HCT116 (cell line): Measurements from ENCODE around the gene KCTD15. TPM values are rescaled to one million over a fixed set of nuclear protein-coding genes. Genes with fewer than 3 reads are reported as not detected.

Experiments used
- ATAC-seq: fragments of 200-7000 bp; cut with Tn5 transposase; 2 replicates; pipeline ENCODE4 v1.9.1; 2020; ENCODE audit warnings: mild to moderate bottlenecking, moderate library complexity
- BruUV-seq: library from RNA; stranded (reverse); fragments of 400-500 nt; replicated peaks from 2 replicates; lab custom pipeline; 2021; lab: Mats Ljungman, UMichigan
- CTCF ChIA-PET: fragments of 300-600 bp; sonication (Branson Sonifier 250); formaldehyde crosslinking; loops from one replicate; lab custom pipeline; 2021; ENCODE audit warnings: antibody characterized with exemption; lab: Charles Lee
- POLR2A ChIA-PET: fragments of 300-600, 350-600 bp; sonication (Branson Sonifier 250); formaldehyde crosslinking; loops from one replicate; lab custom pipeline; 2021; ENCODE audit warnings: antibody characterized with exemption; lab: Charles Lee
- RAD21 ChIA-PET, 2 experiments: fragments of 300-600 bp; sonication (Branson Sonifier 250); formaldehyde crosslinking; loops; one replicate each; lab custom pipeline; 2023; ENCODE audit warnings: low total read pairs in 2 of 2; ENCODE audit not compliant: uncharacterized antibody in 2 of 2, unreplicated experiment in 2 of 2, low non-redundant PET in 1 of 2; lab: Charles Lee
- DNase-seq: peaks from one replicate; pipeline ENCODE4 v3.0.0-alpha.2; 2010; ENCODE audit warnings: low read depth, low spot score
- H2AFZ ChIP-seq: fragments of 200-600 bp; shearing (Covaris generic), sonication (generic); 2 replicates; pipeline ENCODE4 v1.6.1; 2017; ENCODE audit warnings: low read depth, mixed run types, mixed read lengths, antibody characterized with exemption, low read length; ENCODE audit not compliant: poor library complexity, severe bottlenecking
- H3K27ac ChIP-seq: 2 replicates; pipeline ENCODE4 v1.5.1; 2012; ENCODE audit warnings: low read depth, low read length
- H3K27me3 ChIP-seq: fragments of 200-600 bp; sonication (generic); 2 replicates; pipeline ENCODE4 v1.6.1; 2016; ENCODE audit warnings: mixed run types, low read length, mixed read lengths; ENCODE audit not compliant: insufficient read depth
- H3K36me3 ChIP-seq, 2 experiments: fragments of 200-500 bp in 1 of 2; fragments of 200-600 bp in 1 of 2; sonication (Bioruptor generic) in 1 of 2; sonication (generic) in 1 of 2; 2 replicates each; pipeline versions ENCODE4 v1.5.1 to v1.6.1; 2014 to 2016; ENCODE audit warnings: low read length in 2 of 2, inconsistent platforms in 1 of 2, mixed read lengths in 1 of 2, mixed run types in 1 of 2; ENCODE audit not compliant: insufficient read depth in 2 of 2, control insufficient read depth in 1 of 2
- H3K4me1 ChIP-seq, 2 experiments: fragments of 200-600 bp in 1 of 2; sonication (generic) in 1 of 2; 2 replicates each; pipeline versions ENCODE4 v1.5.1 to v1.6.1; 2012 to 2017; ENCODE audit warnings: low read length in 2 of 2, inconsistent platforms in 1 of 2, mild to moderate bottlenecking in 1 of 2, mixed read lengths in 1 of 2, mixed run types in 1 of 2, moderate library complexity in 1 of 2; ENCODE audit not compliant: insufficient read depth in 2 of 2, control insufficient read depth in 1 of 2
- H3K4me2 ChIP-seq: fragments of 200-600 bp; sonication (generic); 2 replicates; pipeline ENCODE4 v1.6.1; 2017; ENCODE audit warnings: mixed run types, low read length, mixed read lengths
- H3K4me3 ChIP-seq, 2 experiments: fragments of 200-600 bp in 1 of 2; sonication (generic) in 1 of 2; replicated peaks in 1 of 2; 2 replicates each; pipeline ENCODE4 v1.5.1; 2011 to 2016; ENCODE audit warnings: low read length in 2 of 2, control low read depth in 1 of 2, low read depth in 1 of 2, mild to moderate bottlenecking in 1 of 2, mixed read lengths in 1 of 2, mixed run types in 1 of 2
- H3K79me2 ChIP-seq: fragments of 200-600 bp; sonication (generic); 2 replicates; pipeline ENCODE4 v1.6.1; 2017; ENCODE audit warnings: mild to moderate bottlenecking, mixed run types, low read length, moderate library complexity, mixed read lengths; ENCODE audit not compliant: insufficient read depth
- H3K9ac ChIP-seq: fragments of 200-600 bp; sonication (generic); 2 replicates; pipeline ENCODE4 v1.6.1; 2016; ENCODE audit warnings: low read length, mixed read lengths
- H3K9me2 ChIP-seq: fragments of 200-600 bp; sonication (generic), shearing (Covaris generic); 2 replicates; pipeline ENCODE4 v1.6.1; 2017; ENCODE audit warnings: mixed run types, mild to moderate bottlenecking, moderate library complexity; ENCODE audit not compliant: insufficient read depth
- H3K9me3 ChIP-seq, 2 experiments: fragments of 200-500 bp in 1 of 2; fragments of 200-600 bp in 1 of 2; sonication (Bioruptor generic) in 1 of 2; sonication (generic) in 1 of 2; 2 replicates each; pipeline ENCODE4 v1.6.1; 2014 to 2017; ENCODE audit warnings: low read length in 2 of 2, mixed read lengths in 2 of 2, inconsistent platforms in 1 of 2, low read depth in 1 of 2, mild to moderate bottlenecking in 1 of 2, mixed run types in 1 of 2, moderate library complexity in 1 of 2; ENCODE audit not compliant: control insufficient read depth in 1 of 2, insufficient read depth in 1 of 2
- H4K20me1 ChIP-seq: fragments of 200-600 bp; sonication (generic), shearing (Covaris generic); 2 replicates; pipeline ENCODE4 v1.6.1; 2017; ENCODE audit warnings: mixed run types, mild to moderate bottlenecking, moderate library complexity; ENCODE audit not compliant: insufficient read depth
- ATF3 ChIP-seq: IDR thresholded peaks from 2 replicates; pipeline ENCODE4 v1.6.1; 2012
- MAX ChIP-seq: IDR thresholded peaks from 2 replicates; pipeline ENCODE4 v1.6.1; 2012
- POLR2A ChIP-seq: IDR thresholded peaks from 2 replicates; pipeline ENCODE4 v1.7.0; 2011; ENCODE audit warnings: borderline replicate concordance; ENCODE audit not compliant: insufficient read depth, insufficient read length; ENCODE audit errors: extremely low read depth
- RAD21 ChIP-seq: IDR thresholded peaks from 2 replicates; pipeline ENCODE4 v1.6.1; 2012; ENCODE audit warnings: low read depth, mild to moderate bottlenecking
- REST ChIP-seq: IDR thresholded peaks from 2 replicates; pipeline ENCODE4 v1.6.1; 2012; ENCODE audit warnings: low read depth
- ZBTB33 ChIP-seq: IDR thresholded peaks from 2 replicates; pipeline ENCODE4 v1.6.1; 2011; ENCODE audit warnings: mild to moderate bottlenecking, low read length, moderate library complexity; ENCODE audit not compliant: insufficient replicate concordance; ENCODE audit errors: extremely low read depth
- intact Hi-C: fragments of 100-400 bp; cut with micrococcal nuclease; formaldehyde crosslinking; loops from 2 replicates; pipeline ENCODE4 v1.10.0; 2022
- total RNA-seq: library from RNA; stranded (reverse); gene quantifications from one replicate; pipeline ENCODE4 v1.2.1, GENCODE V29; 2021; ENCODE audit not compliant: unreplicated experiment

Gene KCTD15
- total RNA-seq, 1 experiment from 2014 or later, result 29.2 TPM

GRCh38 chr19:33780251-33780650 lies 16.4 kb upstream of the KCTD15 start (continued):
- TF ChIP-seq REST, result no peak

- Histone ChIP-seq H3K27me3 (no peaks in the 10 kb centered on the region), H3K4me3 (no peak overlapping the region), H3K4me1 (peaks cover 0 to 4% of the 10 kb centered on the region in 2 experiments; a peak in 1 of 4 replicates), H3K36me3 (no peaks in the 10 kb centered on the region), H3K27ac (no peak overlapping the region), H3K9me3 (no peaks in the 10 kb centered on the region), H3K9ac (no peak overlapping the region), H3K9me2 (no peaks in the 10 kb centered on the region), H3K79me2 (no peaks in the 10 kb centered on the region), H4K20me1 (no peaks in the 10 kb centered on the region), H2AFZ (no peak overlapping the region), H3K4me2 (no peak overlapping the region)
- ChIA-PET RAD21 (no interaction called here), CTCF (no interaction called here), POLR2A (no interaction called here)
- intact Hi-C loops, result no loop called here
- BruUV-seq, result no TSS peak
- no peak for TF ChIP-seq ZBTB33
- no peak for TF ChIP-seq ATF3
- no peak for TF ChIP-seq POLR2A
- no peak for TF ChIP-seq RAD21
- TF ChIP-seq MAX, result no peak
- DNase-seq, result no peak
- ATAC-seq, result no peak
Observed at GRCh38 chr19:33780746-33781145, 15.9 kb upstream of the KCTD15 start.
